ENCODE measurements around the gene SNX30.
"Not testable (repeated sequence)": the region's sequence is repeated elsewhere in the genome, so short reads cannot be mapped to it uniquely, and the experiment has no call there.

SNX30 gene

DNA sequence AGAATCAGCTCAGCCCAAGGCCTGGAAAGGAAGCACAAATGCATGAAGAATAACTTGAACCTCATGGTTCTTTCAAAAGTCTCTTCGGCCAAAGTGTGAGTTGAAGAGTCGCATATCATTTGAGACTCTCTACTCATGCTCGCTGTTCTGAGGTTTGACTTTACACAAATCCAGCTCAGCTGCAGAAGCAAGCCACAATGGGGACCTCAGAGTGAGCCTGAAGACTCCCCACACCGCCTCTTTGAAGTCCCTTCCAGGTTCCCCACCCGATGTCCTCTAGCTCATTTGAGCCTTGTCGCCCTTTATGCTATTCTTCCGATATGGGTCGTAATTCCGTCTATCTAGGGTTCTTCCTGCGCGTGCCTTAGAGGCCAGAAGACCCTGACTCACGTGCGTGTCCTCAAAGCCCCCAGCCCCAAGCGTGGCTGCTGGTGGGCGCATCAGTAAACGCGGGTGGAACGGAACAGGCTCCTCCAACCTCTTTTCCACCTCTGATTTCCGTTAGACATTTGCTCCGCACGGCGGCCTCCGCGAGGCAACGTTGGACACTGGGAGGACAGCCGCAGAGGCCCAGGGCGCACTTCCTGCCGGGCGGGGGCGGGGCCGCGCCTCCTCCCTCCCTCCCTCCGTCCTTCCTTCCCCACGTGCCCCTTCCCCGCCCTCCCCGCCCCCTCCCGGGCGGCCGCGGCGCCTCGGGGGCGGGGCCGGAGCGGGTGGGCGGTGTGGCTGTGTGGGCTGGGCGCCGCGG lies at the start of gene SNX30:
Gene SNX30 (plus strand): TSS at position 745 of the 748 bp plus-strand sequence. CDS start 242 bp downstream, outside the sequence.
- peak; percentile 79 for DNase-seq

- no peak for DNase-seq
These were observed 47.3 kb upstream of the SNX30 start for GRCh38 chr9:112703304-112703703.

DNA sequence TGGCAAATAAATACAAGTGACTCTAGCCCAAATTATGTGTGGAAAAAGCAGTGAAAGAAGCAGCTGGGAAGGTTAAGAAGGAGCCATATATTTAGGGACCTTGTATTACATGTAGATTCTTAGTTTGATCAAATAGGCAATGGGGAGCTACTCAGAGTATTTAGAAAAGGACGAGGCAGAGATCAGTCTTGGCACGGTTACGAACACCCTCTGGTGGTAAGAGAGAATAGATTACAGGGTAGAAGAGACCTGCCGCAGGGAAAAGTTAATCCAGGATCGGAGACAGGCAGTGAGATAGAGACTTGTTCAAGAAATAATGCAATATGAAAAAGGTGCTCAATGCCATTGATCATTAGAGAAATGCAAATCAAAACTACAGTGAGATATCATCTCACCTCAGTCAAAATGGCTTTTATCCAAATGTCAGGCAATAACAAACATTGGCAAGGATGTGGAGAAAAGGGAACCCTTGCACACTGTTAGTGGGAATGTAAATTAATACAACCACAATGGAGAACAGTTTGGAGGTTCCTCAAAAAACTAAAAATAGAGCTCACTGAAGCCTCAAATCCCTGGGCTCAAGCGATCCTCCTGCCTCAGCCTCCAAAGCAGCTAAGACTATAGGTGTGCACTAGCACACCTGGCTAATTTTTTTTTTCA lies 44.7 kb upstream of the SNX30 start:
- no peak for DNase-seq

DNA sequence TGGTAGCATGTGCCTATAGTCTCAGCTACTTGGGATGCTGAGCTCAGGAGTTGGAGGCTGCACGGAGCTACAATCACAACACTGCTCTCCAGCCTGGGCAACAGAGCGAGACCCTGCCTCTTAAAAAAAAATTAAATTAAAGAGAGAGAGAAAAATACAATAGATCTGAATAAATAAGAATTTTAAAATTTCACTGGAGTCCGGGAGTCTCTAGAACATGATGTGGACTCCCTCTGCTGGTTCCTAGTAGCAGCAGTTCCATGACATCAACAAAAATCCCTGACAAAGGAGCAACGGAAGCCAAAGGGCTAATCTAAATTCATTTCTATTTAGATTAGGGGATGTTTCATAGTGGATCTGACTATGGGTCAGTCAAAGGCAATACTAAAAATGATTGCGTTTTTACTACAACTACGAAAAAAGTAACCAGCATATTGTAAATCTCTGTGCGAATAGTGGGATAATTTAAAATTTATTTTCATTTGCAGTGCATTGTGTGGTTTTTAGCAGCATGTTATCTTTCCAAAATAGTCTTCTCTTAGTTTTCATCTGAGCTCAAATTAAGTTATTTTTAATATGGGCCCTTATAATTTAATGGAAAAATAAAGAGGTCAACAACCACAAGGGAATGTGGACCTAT lies 39.4 kb upstream of the SNX30 start:
- no peak for DNase-seq

DNA sequence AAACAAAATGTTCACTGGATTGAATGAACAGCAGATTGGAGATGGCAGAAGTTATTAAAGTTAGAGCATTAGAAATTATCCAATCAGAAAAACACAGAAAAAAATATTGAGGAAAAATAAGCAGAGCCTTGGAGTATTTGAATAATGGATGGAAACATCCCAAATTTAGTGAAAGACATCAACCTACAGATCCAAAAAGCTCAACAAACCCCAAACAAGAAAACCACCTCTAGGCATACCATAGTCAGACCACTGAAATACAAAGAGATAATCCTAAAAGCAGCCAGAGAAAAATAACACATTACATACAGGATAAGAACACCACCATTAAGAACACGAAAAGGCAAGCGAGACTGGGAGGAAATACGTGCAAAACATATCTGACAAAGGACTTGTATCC lies 37.9 kb upstream of the SNX30 start:
- no peak for DNase-seq

DNA sequence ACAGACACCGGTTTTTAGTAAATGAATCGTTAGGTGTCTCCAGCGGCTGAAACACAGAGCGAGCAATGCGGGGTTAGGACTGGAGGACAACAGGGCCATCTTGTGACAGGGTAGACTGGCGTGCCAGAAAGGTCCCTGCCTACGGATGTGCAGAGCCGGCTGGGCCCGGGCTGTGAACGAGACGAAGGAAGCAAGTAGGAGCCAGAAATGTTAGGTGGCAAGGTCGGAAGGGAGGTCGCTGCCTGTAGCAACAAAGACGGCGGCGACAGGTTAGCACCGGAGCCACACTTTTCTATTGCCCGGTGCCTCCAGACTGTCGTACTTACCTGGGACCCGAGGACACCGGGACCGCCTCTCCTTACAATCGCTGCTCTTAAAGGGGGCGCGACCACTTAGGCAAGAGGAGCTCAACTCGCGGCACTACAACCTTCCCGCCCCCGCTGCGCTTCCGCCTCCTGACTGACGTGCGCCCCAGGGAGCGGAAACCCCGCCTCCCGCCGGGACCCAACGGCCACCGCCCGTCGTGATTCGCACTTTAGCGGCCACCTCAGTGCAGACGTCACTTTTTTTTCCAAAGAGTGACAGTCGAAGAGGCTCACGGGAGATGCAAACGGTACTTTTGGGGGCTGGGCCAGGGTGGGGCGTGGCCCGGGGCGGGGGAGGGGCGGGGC lies 32.8 kb upstream of the SNX30 start, which contains the start of gene INIP:
Gene INIP (minus strand): TSS at position 457 of the 671 bp plus-strand sequence. CDS start 1,632 bp downstream, outside the sequence.
- peak; percentile 95 for DNase-seq

- DNase-seq, result no peak
These were observed 31.3 kb upstream of the SNX30 start for GRCh38 chr9:112719241-112719691.

- no peak for DNase-seq
These were observed 30.9 kb upstream of the SNX30 start for GRCh38 chr9:112719696-112720095.

- no peak for DNase-seq
These were observed 30.3 kb upstream of the SNX30 start for GRCh38 chr9:112720113-112720780.

GRCh38 chr9:112722749-112723148 lies 27.8 kb upstream of the SNX30 start:
- DNase-seq, result not testable (repeated sequence)

DNA sequence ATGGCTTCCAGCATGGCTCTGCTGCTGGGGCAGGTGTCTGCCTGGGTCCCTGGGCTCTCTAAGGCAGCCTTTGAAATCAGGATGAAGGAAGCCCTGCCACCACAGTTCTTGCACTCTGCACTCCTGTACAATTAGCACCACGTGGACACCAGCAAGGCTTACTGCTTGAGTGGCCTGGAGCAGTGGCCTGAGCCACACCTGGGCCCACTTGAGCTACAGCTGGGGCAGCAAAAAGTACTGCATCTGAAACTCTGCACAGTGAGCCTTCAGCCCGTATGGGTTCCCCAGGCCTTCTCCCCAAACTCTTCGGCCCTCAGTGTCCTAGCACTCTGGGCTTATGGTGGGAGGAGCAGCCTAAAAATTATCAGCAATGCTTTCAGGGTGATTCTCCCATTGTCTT lies 24.6 kb upstream of the SNX30 start:
- DNase-seq, result no peak

- DNase-seq, result no peak
These were observed 24.1 kb upstream of the SNX30 start for GRCh38 chr9:112726428-112726827.

GRCh38 chr9:112728401-112728800 lies 22.2 kb upstream of the SNX30 start:
- DNase-seq, result no peak

DNA sequence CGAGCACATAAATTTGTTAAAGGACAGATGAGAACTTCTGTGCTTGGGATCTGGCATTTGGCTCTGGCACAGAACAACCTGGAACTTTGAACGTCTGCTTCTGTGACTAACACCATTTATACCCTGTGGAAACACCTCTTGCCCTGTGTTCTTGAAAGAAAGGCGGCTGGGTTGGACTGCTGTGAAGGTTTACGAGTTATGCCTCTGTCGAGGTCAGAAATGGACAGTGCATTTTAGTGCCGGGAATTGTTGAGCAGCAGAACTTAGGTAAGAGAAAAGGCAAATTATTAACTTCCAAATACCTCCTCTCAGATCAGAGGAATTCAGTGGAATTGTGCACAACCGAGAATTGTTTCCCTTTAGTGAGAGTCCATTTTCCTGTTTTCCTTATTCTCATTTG lies 18.6 kb upstream of the SNX30 start:
- DNase-seq, result no peak

DNA sequence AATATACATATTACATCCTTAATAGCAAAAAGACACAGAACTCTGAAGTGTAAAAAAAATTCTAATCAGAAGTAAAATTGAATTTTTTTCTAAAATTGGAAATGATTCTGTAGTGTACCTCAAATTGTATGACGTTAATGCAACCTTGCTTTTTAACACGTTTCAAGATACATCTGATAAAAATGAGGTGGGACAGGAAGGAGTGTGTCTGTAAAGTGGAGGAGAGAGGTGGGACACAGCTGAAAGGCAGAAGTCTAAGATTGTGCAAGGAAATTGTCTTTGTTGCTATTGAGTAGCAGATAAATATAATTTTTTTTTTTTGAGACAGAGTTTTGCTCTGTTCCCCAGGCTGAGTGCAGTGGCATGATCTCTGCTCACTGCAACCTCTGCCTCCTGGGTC lies 15.7 kb upstream of the SNX30 start:
- DNase-seq, result no peak

GRCh38 chr9:112743216-112743836 lies 7.2 kb upstream of the SNX30 start:
- DNase-seq, result no peak

DNA sequence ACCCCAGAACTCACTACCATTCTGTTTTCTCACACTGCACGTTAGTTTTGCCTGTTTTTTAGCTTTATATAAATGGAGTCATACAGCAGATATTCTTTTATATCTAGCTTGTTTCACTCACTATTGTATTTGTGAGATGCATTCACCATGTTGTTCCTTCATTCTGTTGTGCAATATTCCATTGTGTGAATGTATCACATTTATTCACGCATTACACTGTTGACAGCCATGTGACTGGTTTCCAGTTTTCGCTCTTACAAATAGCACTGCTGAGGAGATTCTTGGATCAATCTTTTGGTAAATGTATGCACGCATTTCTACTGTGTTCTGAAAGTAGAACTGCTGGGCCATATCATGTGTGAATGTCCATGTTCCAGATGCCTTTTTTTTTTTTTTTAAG lies 6.4 kb upstream of the SNX30 start:
- DNase-seq, result no peak

DNA sequence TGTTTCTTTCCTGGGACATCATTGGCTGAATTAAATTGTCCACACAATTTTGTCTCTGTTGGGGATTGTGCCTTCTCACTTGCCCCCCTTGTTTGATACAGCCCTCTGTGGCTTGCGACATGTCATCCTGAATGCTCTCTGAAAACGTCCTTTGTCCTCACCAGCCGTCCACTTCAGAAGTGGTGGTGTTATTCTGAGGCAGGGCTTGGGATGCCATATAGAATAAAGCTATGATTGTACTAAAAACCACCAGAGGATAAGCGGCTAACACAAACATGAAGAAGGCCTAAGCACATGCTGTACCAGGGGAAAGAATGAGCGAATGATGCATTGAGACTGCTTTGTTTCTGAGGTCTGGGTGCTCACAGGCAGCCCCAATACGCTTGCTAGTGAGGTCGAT lies 3.5 kb upstream of the SNX30 start:
- no peak for DNase-seq

GRCh38 chr9:112750764-112751055 lies 150 bp downstream of the SNX30 start:
- no peak for DNase-seq

GRCh38 chr9:112751056-112751795 lies 666 bp downstream of the SNX30 start:
- peak; percentile 49 for DNase-seq

- no peak for DNase-seq
These were observed 2.0 kb downstream of the SNX30 start for GRCh38 chr9:112752334-112753125.
